ENCODE data around the gene SOHLH1.

SOHLH1 gene, protein sequence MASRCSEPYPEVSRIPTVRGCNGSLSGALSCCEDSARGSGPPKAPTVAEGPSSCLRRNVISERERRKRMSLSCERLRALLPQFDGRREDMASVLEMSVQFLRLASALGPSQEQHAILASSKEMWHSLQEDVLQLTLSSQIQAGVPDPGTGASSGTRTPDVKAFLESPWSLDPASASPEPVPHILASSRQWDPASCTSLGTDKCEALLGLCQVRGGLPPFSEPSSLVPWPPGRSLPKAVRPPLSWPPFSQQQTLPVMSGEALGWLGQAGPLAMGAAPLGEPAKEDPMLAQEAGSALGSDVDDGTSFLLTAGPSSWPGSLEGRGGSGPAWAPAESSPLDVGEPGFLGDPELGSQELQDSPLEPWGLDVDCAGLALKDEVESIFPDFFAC

DNA sequence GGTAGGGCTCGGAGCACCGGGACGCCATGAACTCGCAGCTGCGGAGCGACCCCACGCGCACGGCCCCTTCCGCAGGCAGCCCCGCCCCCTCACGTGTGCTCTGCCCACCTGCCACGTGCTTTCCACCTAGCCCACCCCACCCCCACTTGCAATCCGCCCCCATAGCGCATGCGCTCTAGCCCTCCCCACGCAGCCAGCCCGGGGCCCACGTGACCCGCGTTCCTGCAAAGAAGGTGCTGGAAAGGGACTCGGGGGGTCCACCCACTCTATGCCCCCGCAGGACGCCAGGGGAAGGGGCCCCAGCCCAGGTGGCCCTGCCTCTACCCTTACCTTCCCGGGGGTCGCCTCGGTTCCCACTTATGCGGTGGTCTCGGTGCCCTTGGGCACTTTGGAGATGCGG is at the start of gene SOHLH1:
Gene SOHLH1 (minus strand): TSS at position 42 of the 400 bp plus-strand sequence. CDS start 14 bp downstream, at position 28.
- H3K9me3 Mint-ChIP-seq (ENCODE audit: low read depth), result no peaks in the 10 kb centered on the region
- no peak within 1 kb of the TSS for H3K4me3 Mint-ChIP-seq
- no peaks in the 10 kb centered on the region for H3K4me1 Mint-ChIP-seq (ENCODE audit: low read depth)
- no peaks in the 10 kb centered on the region for H3K36me3 Mint-ChIP-seq
- H3K27ac Mint-ChIP-seq, result no peak within 1 kb of the TSS
- H3K27me3 Mint-ChIP-seq, result no peaks in the 10 kb centered on the region

DNA sequence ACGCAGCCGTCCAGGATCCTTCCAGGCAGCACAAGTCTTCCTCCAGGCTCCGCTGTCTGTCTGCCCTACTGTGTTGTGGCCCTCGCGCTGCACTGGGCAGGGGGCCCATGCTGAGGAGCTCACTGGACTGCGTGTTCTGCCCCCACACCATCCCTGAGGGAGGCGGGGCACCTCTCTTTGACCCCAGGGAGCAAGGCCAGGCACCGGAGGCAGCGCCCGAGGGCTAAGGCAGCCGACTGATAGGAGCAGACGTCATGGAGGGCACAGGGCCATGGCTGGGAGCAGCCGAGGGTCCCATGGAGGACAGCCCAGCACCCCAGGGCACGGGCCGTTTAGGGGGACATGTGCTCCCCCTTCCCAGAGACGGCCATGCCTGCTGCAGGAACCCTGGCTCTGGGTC is 49.4 kb upstream of the SOHLH1 start:
- Mint-ChIP-seq H3K4me1 (ENCODE audit: low read depth) (no peaks in the 10 kb centered on the region), H3K36me3 (no peaks in the 10 kb centered on the region), H3K27ac (no peak overlapping the region)

DNA sequence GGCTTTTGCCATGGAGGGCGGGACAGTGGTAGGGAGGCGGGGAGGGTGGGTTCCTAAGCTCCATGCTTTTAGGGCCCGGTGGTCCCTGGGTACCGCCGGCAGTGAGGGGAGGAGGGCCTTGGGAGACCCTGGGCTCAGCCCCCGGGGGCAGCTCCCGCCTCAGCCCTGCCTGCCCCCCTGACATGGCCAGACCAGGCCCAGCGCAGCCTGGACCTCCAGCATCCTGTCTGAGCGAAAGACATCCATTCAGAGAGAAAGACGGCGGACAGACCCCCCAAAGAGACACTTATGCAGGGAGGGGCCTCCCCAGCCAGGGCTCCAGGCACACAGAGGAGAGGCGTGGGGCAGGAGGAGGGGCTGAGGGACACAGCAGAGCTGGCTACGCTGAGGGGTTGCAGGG is 48.0 kb upstream of the SOHLH1 start:
- Mint-ChIP-seq H3K4me1 (ENCODE audit: low read depth) (no peaks in the 10 kb centered on the region), H3K27me3 (peaks cover 1% of the 10 kb centered on the region), H3K27ac (no peak overlapping the region), H3K36me3 (no peaks in the 10 kb centered on the region), H3K9me3 (ENCODE audit: low read depth) (no peaks in the 10 kb centered on the region), H3K4me3 (no peak overlapping the region)

More for the DNA sequence above, 49.4 kb upstream of the SOHLH1 start:
- H3K9me3 Mint-ChIP-seq (ENCODE audit: low read depth), result no peaks in the 10 kb centered on the region
- H3K4me3 Mint-ChIP-seq, result no peak overlapping the region
- no peaks in the 10 kb centered on the region for H3K27me3 Mint-ChIP-seq

DNA sequence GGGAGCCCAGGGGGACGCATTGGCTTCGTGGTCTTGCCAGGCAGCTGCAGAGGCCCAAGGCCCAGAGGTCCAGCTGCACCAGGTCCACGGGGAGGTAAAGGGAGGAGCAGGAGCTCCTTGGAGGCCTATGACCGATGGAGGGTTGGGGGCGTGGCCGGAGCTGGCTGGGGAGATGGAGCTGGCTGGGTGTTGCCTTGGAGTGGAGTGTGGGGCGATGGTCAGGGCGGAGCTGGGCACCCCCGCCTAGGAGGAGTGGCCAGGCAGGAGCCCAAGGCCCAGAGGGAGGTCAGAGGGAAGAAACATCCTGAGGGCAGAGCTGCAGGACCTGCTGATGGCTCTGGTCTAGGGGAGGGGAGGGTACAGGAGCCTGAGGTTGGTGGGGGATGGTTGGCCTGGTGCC is 47.3 kb upstream of the SOHLH1 start:
- Mint-ChIP-seq H3K9me3 (ENCODE audit: low read depth) (no peaks in the 10 kb centered on the region), H3K4me3 (no peak overlapping the region), H3K36me3 (no peaks in the 10 kb centered on the region), H3K27ac (no peak overlapping the region), H3K27me3 (peaks cover 1% of the 10 kb centered on the region), H3K4me1 (ENCODE audit: low read depth) (no peaks in the 10 kb centered on the region)

DNA sequence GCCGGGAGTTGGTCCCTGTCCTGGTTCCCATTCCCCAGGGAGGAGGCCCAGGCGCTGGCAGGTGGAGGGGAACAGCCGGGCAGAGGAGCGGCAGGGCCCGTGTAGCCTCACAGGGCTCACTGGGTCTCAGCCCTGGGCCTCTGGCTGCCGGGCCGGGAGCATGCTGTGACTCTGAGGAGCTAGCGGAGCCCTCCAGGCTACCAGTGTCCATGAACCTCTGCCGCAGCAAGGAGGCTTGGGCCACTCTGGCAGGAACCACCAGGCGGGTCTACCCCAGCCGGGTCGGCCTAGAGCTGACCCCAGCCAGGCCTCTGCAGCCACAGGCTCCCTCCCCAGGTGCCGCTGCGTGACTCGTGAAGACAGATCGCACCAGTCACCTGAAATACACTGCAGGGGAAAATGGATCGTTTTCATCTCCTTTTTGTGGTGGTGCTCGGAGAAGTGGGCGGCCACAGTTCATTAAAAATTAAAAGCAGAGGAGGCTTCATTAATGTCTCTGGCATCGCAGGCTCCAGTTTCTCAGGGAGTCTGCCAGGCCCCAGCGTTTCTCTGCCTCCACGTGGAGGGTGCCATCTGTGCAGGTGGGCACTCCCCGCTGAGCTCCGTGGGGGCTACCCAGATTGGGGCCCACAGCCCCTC is 46.5 kb upstream of the SOHLH1 start:
- Mint-ChIP-seq H3K4me3 (no peak overlapping the region), H3K36me3 (no peaks in the 10 kb centered on the region), H3K4me1 (ENCODE audit: low read depth) (no peaks in the 10 kb centered on the region), H3K27ac (no peak overlapping the region), H3K9me3 (ENCODE audit: low read depth) (no peaks in the 10 kb centered on the region), H3K27me3 (peaks cover 1% of the 10 kb centered on the region)

DNA sequence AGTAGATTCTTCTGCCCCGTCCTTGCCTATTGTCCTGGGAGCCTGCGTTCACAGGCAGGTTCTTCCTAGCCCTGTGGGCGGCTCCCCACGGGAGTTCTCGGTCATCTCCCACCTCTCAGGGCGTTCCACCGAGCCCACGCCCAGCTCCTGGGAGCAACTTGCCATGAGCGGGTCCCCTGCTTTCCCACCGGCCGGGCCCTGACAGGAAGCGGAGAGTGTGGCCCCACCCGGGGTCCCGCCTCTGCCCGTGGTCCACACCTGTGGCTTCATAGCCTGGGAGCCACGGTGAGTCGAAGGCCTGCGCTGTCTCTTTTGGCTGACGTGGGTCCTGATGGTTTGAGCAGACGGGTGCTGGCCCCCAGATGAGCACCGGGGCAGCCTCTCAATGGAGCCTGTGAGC is 45.9 kb upstream of the SOHLH1 start:
- Mint-ChIP-seq H3K36me3 (no peaks in the 10 kb centered on the region), H3K27me3 (peaks cover 1% of the 10 kb centered on the region), H3K27ac (no peak overlapping the region), H3K4me3 (no peak overlapping the region), H3K9me3 (ENCODE audit: low read depth) (no peaks in the 10 kb centered on the region), H3K4me1 (ENCODE audit: low read depth) (no peaks in the 10 kb centered on the region)

DNA sequence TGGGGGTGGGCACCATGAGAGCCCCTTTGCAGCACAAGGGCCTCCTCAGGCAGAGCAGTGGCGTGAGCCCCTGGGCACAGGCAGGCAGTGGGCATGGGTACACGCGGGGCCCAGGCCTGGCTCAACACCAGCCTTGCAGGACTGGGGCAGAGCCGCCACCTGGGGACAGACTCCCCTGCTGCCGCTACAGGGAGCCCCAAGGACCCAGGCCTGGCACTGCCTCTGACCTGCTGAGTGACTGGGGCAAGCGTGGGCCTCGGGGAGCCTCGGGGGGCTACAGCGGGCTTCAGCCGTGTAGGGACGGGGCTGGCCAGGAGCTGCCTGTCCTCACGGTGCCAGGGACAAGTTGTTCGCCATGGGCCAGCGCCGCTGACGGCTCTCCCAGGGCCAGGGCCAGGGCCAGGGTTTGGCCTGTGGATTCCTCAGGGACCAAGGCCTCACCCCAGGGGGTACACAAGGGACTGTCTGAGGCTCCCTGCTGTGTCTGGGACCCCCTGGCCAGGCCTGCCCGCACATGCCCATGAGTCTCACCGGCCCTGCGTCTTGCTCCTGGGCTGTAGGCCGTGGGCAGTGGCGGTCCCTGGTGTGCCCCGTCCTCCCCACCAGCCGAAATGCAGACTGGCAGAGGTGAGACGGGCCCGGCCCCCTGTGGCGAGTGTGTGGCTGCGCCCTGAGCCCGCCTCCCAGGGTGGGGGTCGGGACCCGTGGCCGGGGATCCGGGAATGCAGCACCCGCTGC is 45.2 kb upstream of the SOHLH1 start:
- no peaks in the 10 kb centered on the region for H3K9me3 Mint-ChIP-seq (ENCODE audit: low read depth)
- H3K36me3 Mint-ChIP-seq, result no peaks in the 10 kb centered on the region

DNA sequence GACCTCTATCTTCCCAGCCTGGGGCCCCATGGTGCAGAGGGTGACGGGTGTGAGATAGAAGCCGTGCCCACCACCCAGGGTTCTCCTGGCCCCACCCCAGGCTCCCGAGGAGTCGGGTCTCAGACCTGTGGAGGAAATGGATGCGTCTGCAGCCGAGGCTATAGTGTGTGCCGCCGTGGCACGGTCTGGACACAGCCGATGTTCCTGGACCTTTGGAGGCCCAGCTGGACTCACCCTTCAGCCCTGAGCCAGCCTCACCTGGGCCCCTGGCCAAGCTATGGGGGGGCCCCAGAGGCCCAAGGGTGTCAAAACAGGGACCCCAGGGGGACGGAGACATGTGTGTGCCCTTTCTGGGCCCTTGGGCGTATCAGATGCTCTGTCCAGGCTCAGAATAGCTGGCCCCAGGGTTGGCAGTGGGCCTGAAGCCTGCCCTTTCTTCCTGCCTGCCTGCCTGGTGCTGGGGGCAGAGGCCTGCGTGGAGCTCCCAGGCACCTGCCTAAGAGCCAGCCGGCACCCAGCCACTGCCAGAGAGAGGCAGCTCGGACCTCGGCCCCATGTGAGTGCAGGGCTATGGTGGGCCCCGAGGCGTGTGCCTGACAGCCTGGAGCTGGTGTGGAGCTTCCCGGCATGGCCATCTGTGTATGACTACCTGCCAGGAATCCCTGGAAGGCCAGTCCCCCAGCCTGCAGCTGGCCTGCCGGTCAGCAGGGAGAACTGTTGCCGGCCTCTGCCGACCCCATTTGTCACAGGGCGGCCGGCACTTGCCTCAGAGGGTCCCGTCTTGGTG is 44.5 kb upstream of the SOHLH1 start:
- Mint-ChIP-seq H3K4me3 (no peak overlapping the region), H3K27me3 (peaks cover 4% of the 10 kb centered on the region), H3K27ac (no peak overlapping the region), H3K9me3 (ENCODE audit: low read depth) (no peaks in the 10 kb centered on the region), H3K4me1 (ENCODE audit: low read depth) (no peaks in the 10 kb centered on the region), H3K36me3 (no peaks in the 10 kb centered on the region)

More for the DNA sequence above, 45.2 kb upstream of the SOHLH1 start:
- Mint-ChIP-seq H3K27ac (no peak overlapping the region), H3K4me3 (no peak overlapping the region), H3K4me1 (ENCODE audit: low read depth) (no peaks in the 10 kb centered on the region), H3K27me3 (peaks cover 1% of the 10 kb centered on the region)

DNA sequence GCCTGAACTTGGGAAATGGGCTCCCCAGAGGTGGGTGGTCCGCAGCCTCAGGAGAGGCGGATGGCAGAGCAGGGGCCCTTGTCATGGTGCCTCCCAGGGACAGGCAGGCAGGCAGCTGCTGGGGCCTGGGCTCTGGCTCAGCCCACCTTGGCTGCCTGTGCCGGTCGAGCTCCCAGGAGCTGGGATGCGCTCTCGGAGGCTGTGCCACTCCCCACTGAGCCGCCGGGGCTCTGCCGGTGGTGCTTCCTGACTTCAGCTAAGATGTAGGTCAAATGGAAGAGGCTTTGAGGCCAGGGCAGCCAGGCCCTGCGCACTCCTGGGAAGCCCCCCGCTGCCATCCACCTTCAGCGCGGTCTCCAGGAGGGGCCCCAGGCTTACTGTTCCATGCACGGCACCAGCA is 43.7 kb upstream of the SOHLH1 start:
- Mint-ChIP-seq H3K4me3 (no peak overlapping the region), H3K9me3 (ENCODE audit: low read depth) (no peaks in the 10 kb centered on the region)

DNA sequence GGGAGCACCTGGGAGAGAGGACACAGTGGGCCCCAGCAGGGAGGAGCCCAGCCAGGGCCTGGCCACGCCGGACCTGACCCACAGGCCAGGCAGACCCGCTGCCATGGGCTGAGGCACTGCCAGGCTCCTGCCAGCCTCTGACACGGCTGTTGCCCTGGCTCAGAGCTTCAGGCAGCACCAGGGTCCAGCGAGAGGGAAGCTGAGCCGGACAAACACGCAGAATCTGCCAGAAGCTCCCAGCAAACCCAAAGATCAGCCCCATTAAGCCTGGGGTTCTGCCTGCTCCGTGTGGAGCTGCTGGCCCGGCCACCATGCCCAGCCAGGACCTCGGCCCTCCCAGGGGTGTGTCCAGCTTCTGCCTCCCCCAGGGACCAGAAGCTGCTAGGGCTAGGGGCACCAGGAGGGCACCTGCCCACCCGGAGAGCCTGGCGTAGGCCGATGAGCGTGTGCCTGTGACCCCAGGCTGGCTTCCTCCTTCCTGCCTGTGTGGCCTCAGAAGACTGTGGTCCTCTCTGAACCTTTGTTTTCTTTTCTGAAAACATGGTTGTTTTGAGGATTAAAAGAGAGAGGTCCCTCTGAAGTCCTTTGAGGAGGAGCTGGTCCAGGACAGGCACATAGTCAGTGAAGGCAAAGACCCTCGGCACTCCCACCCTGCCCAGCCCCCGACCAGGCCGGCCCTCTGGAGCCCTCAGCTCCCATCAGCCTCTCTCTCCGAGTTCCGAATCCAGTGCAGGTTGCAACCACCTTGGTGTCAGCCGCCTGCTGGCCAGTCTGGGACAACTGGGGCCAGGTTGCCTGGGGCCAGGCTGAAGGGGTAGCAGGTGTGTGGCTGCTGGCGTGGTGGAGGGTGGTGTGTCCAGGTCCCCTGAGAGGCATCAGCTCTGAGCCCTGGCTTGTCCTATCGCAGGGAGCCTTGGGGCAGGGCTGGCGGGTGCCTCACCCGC is 42.3 kb upstream of the SOHLH1 start:
- Mint-ChIP-seq H3K4me1 (ENCODE audit: low read depth) (no peaks in the 10 kb centered on the region), H3K36me3 (no peaks in the 10 kb centered on the region), H3K27me3 (peaks cover 7% of the 10 kb centered on the region), H3K27ac (no peak overlapping the region), H3K4me3 (no peak overlapping the region), H3K9me3 (ENCODE audit: low read depth) (no peaks in the 10 kb centered on the region)

More for the DNA sequence above, 43.7 kb upstream of the SOHLH1 start:
- H3K27me3 Mint-ChIP-seq, result peaks cover 4% of the 10 kb centered on the region
- no peaks in the 10 kb centered on the region for H3K4me1 Mint-ChIP-seq (ENCODE audit: low read depth)
- H3K27ac Mint-ChIP-seq, result no peak overlapping the region
- H3K36me3 Mint-ChIP-seq, result no peaks in the 10 kb centered on the region

DNA sequence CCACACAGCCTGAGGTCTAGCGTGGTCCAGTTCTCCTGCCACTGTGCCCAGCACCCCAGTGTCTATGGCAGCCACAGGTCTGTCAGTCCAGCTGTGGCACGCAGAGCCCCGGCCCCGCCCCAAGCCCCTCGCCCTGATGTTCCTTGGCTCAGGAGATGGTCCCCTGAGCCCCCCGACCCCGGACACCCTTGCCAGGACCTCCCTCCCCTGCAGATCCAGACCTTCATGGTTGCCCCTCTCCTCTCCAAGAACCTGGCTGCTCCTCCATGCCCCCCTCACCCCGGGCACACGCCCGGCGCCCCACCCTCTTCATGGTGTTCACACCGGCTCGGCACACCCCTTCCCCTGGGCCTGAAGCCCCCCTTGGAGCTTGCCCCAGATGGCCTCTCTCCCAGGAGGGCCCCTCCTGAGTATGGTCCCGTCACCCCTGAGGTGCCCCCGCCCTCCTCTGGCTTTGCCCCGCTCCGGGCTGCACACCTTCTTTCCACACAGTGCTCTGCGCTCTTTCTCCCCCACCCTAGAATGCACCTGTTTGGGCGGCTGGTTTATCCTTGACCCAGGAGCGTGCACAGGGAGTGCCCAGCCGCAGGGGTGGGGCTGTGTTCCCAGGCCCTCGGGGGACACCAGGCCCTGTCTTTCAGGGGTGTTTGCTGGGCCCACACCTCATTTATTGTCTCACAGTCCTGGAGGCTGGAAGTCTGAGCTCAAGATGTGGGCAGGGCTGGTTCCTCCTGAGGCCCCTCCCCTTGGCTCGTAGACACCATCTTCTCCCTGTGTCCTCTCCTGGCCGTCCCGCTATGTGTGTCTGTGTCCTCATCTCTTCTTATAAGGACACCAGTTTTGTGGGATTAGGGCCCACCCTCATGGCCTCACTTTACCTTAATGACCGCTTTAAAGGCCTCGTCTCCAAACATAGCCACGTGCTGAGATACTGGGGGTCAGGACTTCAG is 40.3 kb upstream of the SOHLH1 start:
- H3K4me3 Mint-ChIP-seq, result no peak overlapping the region
- H3K27ac Mint-ChIP-seq, result no peak overlapping the region
- H3K9me3 Mint-ChIP-seq (ENCODE audit: low read depth), result no peaks in the 10 kb centered on the region
- peaks cover 7% of the 10 kb centered on the region for H3K27me3 Mint-ChIP-seq
- no peaks in the 10 kb centered on the region for H3K4me1 Mint-ChIP-seq (ENCODE audit: low read depth)
- H3K36me3 Mint-ChIP-seq, result no peaks in the 10 kb centered on the region

DNA sequence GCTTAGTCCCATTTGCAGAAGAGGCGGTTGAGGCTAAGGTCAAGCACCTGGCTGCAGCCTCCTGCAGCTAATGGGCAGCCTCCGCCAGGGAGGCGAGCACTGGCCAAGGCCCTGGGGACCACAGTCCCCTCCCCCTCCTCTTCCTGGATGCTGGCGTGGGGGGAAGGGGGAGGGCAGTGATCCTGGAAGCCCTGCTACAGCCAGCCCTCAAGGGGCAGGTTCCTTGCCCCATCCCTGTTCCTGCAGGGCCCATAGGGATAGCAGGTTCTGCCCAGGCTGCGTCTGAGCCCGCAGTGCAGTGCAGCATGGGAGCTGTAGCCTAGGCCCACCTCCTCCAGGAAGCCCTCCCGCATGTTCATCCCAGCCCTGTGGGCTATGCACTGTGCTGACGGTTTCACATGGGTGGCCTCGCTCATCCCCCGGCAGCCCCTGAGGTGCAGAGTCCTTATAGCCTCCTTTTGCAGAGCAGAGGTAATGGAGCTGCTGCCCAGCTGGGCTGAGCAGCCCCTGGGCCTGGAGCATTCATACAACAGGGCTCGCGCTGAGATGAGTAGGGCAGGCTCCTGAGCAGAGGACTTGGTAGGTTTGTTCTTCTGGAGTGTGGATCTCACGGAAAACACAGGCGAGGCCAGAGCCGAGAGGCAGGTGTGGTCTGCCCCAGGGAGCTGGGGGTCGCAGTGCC is 38.7 kb upstream of the SOHLH1 start:
- Mint-ChIP-seq H3K36me3 (no peaks in the 10 kb centered on the region), H3K4me3 (no peak overlapping the region), H3K27me3 (peaks cover 10% of the 10 kb centered on the region), H3K27ac (no peak overlapping the region), H3K9me3 (ENCODE audit: low read depth) (no peaks in the 10 kb centered on the region), H3K4me1 (ENCODE audit: low read depth) (no peaks in the 10 kb centered on the region)

Measured in activated naive CD8-positive, alpha-beta T cell (primary cell).